Hepatic stellate cell (primary cell): Measurements from ENCODE around the gene OSTC.

Source experiments
- DNase-seq: peaks from one replicate; pipeline ENCODE4 v3.0.0; 2011; ENCODE audit warnings: low spot score

OSTC gene

GRCh38 chr4:108716340-108716739 is 65.9 kb downstream of the OSTC start:
- DNase-seq: no peak

GRCh38 chr4:108717386-108717785 is 67.0 kb downstream of the OSTC start:
- DNase-seq: no peak
